BLaER1 treated with 17β-estradiol and CSF1 and Interleukin-3, amounts not matched to agents 10 nM and 100 nM (cell line): ENCODE measurements around the gene PLCG1.

Experiments used
- H3K27ac ChIP-seq, 11 experiments: shearing (Covaris generic); formaldehyde crosslinking; 2 replicates each; pipeline ENCODE4 v1.8.1; 2022
- H3K27me3 ChIP-seq, 11 experiments: shearing (Covaris generic); formaldehyde crosslinking; 2 replicates each; pipeline ENCODE4 v1.8.1; 2022
- H3K36me3 ChIP-seq, 11 experiments: shearing (Covaris generic); formaldehyde crosslinking; 2 replicates each; pipeline ENCODE4 v1.8.1; 2022
- H3K4me1 ChIP-seq, 10 experiments: shearing (Covaris generic); formaldehyde crosslinking; 2 replicates each; pipeline ENCODE4 v1.8.1; 2022
- H3K4me2 ChIP-seq, 11 experiments: shearing (Covaris generic); formaldehyde crosslinking; 2 replicates each; pipeline ENCODE4 v1.8.1; 2022
- H3K4me3 ChIP-seq, 10 experiments: shearing (Covaris generic); formaldehyde crosslinking; 2 replicates each; pipeline ENCODE4 v1.8.1; 2022
- H3K9ac ChIP-seq, 11 experiments: shearing (Covaris generic); formaldehyde crosslinking; 2 replicates each; pipeline ENCODE4 v1.8.1; 2022
- H3K9me3 ChIP-seq, 11 experiments: shearing (Covaris generic); formaldehyde crosslinking; replicated peaks in 1 of 11; 2 replicates each; pipeline ENCODE4 v1.8.1; 2022
- H4K20me1 ChIP-seq, 11 experiments: shearing (Covaris generic); formaldehyde crosslinking; 2 replicates each; pipeline ENCODE4 v1.8.1; 2022
- Cebpa-rat ChIP-seq, 11 experiments: shearing (Covaris generic); IDR thresholded peaks; 2 replicates each; pipeline ENCODE4 v1.8.1; 2022

PLCG1 gene

GRCh38 chr20:41176711-41177552 is 39.6 kb downstream of the PLCG1 start:
- Histone ChIP-seq H3K27me3 (peaks cover 0 to 2% (median 0%) of the 10 kb centered on the region in 11 experiments; a peak in 1 of 22 replicates), H3K36me3 (peaks cover 35 to 82% (median 66%) of the 10 kb centered on the region in 11 experiments), H3K4me2 (no peak overlapping the region), H3K4me1 (no peaks in the 10 kb centered on the region), H4K20me1 (peaks cover 0 to 90% (median 76%) of the 10 kb centered on the region in 11 experiments; a peak in 20 of 22 replicates), H3K4me3 (no peak overlapping the region), H3K27ac (no peak overlapping the region), H3K9ac (no peak overlapping the region), H3K9me3 (no peaks in the 10 kb centered on the region)
- TF ChIP-seq Cebpa-rat (IDR thresholded peaks at IDR 0.05): no peak

GRCh38 chr20:41177636-41178035 is 40.3 kb downstream of the PLCG1 start:
- Histone ChIP-seq H3K9ac (no peak overlapping the region), H3K27me3 (no peaks in the 10 kb centered on the region), H3K4me2 (no peak overlapping the region), H3K36me3 (peaks cover 33 to 82% (median 63%) of the 10 kb centered on the region in 11 experiments), H3K27ac (no peak overlapping the region), H3K4me3 (no peak overlapping the region), H4K20me1 (peaks cover 0 to 84% (median 71%) of the 10 kb centered on the region in 11 experiments; a peak in 20 of 22 replicates), H3K9me3 (no peaks in the 10 kb centered on the region), H3K4me1 (no peaks in the 10 kb centered on the region)
- no peak for TF ChIP-seq Cebpa-rat (IDR thresholded peaks at IDR 0.05)

- Histone ChIP-seq H4K20me1 (peaks cover 0 to 84% (median 65%) of the 10 kb centered on the region in 11 experiments; a peak in 18 of 22 replicates), H3K27me3 (no peaks in the 10 kb centered on the region), H3K4me1 (no peaks in the 10 kb centered on the region), H3K4me3 (no peak overlapping the region), H3K27ac (no peak overlapping the region), H3K4me2 (no peak overlapping the region), H3K9ac (no peak overlapping the region), H3K36me3 (peaks cover 41 to 75% (median 58%) of the 10 kb centered on the region in 11 experiments), H3K9me3 (no peaks in the 10 kb centered on the region)
- TF ChIP-seq Cebpa-rat (IDR thresholded peaks at IDR 0.05): no peak
Observed at GRCh38 chr20:41178495-41178894, 41.2 kb downstream of the PLCG1 start.

DNA sequence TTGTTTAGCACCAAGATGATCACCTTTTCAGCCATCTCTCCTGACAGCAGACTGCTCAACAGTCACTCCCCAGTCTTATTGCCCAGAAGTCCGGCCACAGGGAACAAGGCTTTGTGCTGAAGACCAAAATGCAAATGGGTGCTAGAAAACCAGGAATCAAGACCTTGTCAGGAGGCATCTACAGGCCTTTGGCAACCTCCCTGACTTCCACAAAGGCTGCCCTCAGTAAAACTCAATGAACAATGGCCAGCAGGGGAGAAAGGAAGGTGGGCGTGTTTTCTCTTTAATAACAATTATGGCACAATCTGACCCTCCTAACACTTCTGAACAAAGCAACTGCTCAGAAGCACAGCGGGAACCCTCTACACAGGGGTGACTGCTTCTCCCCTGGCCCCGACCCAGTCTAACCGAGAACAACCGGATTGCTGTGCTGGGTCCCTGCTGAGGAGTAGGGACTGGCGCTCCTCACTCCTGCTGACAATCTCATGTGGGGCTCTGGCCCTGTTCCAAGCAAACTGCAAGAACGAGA is 41.6 kb downstream of the PLCG1 start:
- Histone ChIP-seq H3K9me3 (no peaks in the 10 kb centered on the region), H3K4me1 (no peaks in the 10 kb centered on the region), H3K36me3 (peaks cover 38 to 73% (median 56%) of the 10 kb centered on the region in 11 experiments), H3K27ac (no peak overlapping the region), H4K20me1 (peaks cover 0 to 83% (median 61%) of the 10 kb centered on the region in 11 experiments; a peak in 18 of 22 replicates), H3K9ac (no peak overlapping the region), H3K4me3 (no peak overlapping the region), H3K4me2 (no peak overlapping the region), H3K27me3 (no peaks in the 10 kb centered on the region)
- no peak for TF ChIP-seq Cebpa-rat (IDR thresholded peaks at IDR 0.05)

GRCh38 chr20:41179961-41180360 is 42.6 kb downstream of the PLCG1 start:
- no peak overlapping the region for H3K27ac ChIP-seq
- no peak for TF ChIP-seq Cebpa-rat (IDR thresholded peaks at IDR 0.05)
- H3K36me3 ChIP-seq: peaks cover 33 to 72% (median 47%) of the 10 kb centered on the region in 11 experiments
- no peaks in the 10 kb centered on the region for H3K9me3 ChIP-seq
- H3K4me3 ChIP-seq: no peak overlapping the region
- H3K27me3 ChIP-seq: no peaks in the 10 kb centered on the region
- H3K4me1 ChIP-seq: no peaks in the 10 kb centered on the region
- H3K9ac ChIP-seq: no peak overlapping the region
- peaks cover 0 to 83% (median 55%) of the 10 kb centered on the region in 11 experiments; a peak in 18 of 22 replicates for H4K20me1 ChIP-seq
- no peak overlapping the region for H3K4me2 ChIP-seq

DNA sequence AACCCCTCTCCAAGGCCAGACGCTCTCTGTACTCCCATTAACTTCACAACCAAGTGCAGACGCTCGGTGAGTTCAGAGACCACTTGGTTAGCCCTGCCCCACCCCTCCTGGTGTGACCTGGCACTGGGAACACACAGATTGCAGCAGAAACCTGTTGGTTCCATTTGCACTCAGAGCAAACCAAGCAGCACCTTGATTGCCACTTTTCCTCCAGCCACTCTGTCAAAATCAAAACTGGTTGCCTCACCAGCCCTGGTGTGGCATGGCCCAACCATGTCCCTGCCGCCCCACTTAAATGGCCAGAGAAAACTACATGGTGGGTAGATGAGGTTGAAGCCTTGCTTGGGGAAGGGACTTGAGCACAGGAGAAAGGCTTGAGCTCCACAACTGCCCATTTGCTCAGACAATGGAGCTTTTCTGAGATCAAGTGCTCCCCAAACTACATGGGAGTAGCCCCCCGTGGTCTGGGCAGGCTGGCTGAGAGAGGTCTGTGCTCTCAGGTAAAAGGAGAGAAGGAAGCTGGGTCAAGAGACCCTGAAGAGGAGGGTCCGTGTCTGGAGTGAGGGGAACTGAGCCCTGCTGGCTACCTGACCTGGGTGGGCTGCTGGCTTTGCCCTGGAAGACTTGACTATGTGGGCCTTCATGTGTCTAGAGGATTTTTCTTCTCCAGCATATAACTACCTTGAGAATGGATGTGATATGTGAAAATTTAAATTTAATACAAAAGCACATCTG is 43.4 kb downstream of the PLCG1 start:
- no peak overlapping the region for H3K9ac ChIP-seq
- H4K20me1 ChIP-seq: peaks cover 0 to 77% (median 52%) of the 10 kb centered on the region in 11 experiments; a peak in 18 of 22 replicates
- H3K36me3 ChIP-seq: peaks cover 25 to 68% (median 42%) of the 10 kb centered on the region in 11 experiments

DNA sequence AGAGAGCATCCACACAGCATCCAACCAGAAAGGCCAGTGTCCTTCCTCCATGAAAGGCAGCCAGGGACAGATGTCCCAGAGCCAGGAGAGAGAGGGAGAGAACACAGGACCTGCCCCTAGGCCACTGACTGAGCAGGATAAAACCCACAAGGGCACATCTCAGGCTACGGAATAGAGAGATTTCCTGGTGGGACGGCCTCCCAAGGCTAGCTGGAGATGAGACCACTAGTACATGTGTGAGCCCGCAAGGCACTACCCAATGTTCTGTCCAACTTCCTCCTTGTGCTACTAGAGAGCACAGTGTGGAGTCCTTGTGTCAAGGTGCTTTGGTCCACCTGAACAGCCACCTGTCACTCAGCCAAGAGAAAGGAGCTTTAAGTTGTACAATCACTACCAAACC is 44.2 kb downstream of the PLCG1 start:
- H3K4me3 ChIP-seq: no peak overlapping the region
- H3K27ac ChIP-seq: no peak overlapping the region
- H3K27me3 ChIP-seq: no peaks in the 10 kb centered on the region
- H3K4me1 ChIP-seq: no peaks in the 10 kb centered on the region
- no peak overlapping the region for H3K4me2 ChIP-seq
- no peak overlapping the region for H3K9ac ChIP-seq
- H3K36me3 ChIP-seq: peaks cover 17 to 60% (median 34%) of the 10 kb centered on the region in 11 experiments
- TF ChIP-seq Cebpa-rat (IDR thresholded peaks at IDR 0.05): no peak
- H3K9me3 ChIP-seq: no peaks in the 10 kb centered on the region
- H4K20me1 ChIP-seq: peaks cover 0 to 69% (median 46%) of the 10 kb centered on the region in 11 experiments; a peak in 18 of 22 replicates

More for the DNA sequence above, 43.4 kb downstream of the PLCG1 start:
- no peak overlapping the region for H3K4me2 ChIP-seq
- H3K27me3 ChIP-seq: no peaks in the 10 kb centered on the region
- H3K4me1 ChIP-seq: no peaks in the 10 kb centered on the region
- H3K27ac ChIP-seq: no peak overlapping the region
- no peak overlapping the region for H3K4me3 ChIP-seq
- H3K9me3 ChIP-seq: no peaks in the 10 kb centered on the region
- no peak for TF ChIP-seq Cebpa-rat (IDR thresholded peaks at IDR 0.05)

DNA sequence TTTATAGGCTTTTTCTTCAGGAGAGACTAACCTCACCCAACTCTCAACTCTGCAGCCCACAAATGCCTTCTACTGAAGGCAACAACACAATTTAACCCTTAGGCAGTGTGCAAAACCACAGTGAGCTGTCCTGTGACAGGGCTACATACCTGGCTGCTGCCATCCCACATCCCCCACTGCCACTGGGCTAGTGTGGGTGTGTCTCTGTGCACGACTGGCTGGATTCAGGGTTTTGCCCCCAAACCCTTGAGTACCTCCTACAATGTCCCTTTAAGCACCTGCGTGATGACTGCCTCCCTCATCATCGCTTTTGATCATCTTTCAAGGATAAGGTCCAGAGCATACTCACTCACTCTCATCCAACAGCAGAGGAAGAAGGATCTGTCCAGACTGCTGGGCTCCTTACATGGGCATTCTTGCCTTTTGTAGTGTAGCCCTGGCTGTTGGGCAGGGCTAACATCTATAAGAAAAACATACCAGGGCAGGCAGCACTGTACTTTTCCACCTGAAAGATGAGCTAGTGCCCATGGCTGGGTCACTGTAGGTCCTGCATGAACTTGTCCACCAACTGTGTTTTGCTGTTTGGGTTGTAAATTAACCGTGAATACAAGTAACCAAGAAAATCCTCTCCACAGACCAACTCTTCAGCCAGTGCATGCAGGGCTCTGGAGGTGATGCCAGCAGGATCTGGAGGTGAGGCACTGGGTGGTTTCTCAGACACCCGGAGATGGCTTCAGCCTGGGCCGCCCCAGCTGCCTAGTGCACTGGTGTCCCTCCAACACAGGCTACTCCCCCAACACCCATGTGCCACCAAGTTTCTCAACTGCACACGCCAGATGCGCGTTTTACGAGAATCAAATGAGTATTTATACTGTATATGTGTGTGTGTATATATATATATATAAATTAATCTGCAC is 45.2 kb downstream of the PLCG1 start:
- Histone ChIP-seq H3K4me1 (no peaks in the 10 kb centered on the region), H3K4me3 (no peak overlapping the region), H3K36me3 (peaks cover 7 to 51% (median 28%) of the 10 kb centered on the region in 11 experiments; a peak in 20 of 22 replicates), H3K9ac (no peak overlapping the region), H3K27me3 (no peaks in the 10 kb centered on the region), H4K20me1 (peaks cover 0 to 59% (median 36%) of the 10 kb centered on the region in 11 experiments; a peak in 17 of 22 replicates), H3K4me2 (no peak overlapping the region), H3K9me3 (peaks cover 0 to 4% (median 2%) of the 10 kb centered on the region in 11 experiments; a peak in 6 of 22 replicates), H3K27ac (no peak overlapping the region)
- TF ChIP-seq Cebpa-rat (IDR thresholded peaks at IDR 0.05): no peak
